ENCODE measurements around the gene CNTN4. TPM values are rescaled to one million over a fixed set of nuclear protein-coding genes. Genes with fewer than 3 reads are reported as not detected.

The CNTN4 gene
- total RNA-seq, 1 donor from 2014 or later: 1.6 TPM

- TF ChIP-seq CTCF (conservative IDR thresholded peaks at IDR 0.05; ENCODE audit: low read depth, low read length): no peak
- no peak for DNase-seq (ENCODE audit: low read depth)
Measured at GRCh38 chr3:2967871-2968270, 869.2 kb downstream of the CNTN4 start.

DNA sequence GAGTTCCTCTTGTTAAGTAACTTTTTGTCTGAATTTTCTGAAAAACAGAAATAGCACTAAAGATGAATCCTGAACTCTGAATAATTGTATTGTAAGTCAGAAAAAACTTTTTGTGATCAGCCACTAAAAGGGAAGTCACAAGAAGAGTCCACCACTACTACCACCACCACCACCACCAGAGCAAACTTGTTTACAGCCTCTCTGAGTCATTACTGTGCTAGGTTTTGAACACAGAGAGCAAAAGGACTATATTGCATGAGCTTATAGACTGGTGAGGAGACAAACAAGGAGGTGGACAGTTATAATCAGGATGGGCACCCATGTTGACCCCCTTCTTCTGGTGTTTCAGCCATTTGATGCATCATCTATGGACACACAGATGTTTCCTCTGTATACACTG lies 869.8 kb downstream of the CNTN4 start:
- DNase-seq (ENCODE audit: low read depth): no peak
- no peak for TF ChIP-seq CTCF (conservative IDR thresholded peaks at IDR 0.05; ENCODE audit: low read depth, low read length)
- no peak overlapping the region for H3K4me3 ChIP-seq (ENCODE audit: low read depth, low read length)

More at GRCh38 chr3:2967871-2968270, 869.2 kb downstream of the CNTN4 start:
- H3K4me3 ChIP-seq (ENCODE audit: low read depth, low read length): no peak overlapping the region

- H3K4me3 ChIP-seq (ENCODE audit: low read depth, low read length): no peak overlapping the region
- TF ChIP-seq CTCF (conservative IDR thresholded peaks at IDR 0.05; ENCODE audit: low read depth, low read length): no peak
- DNase-seq (ENCODE audit: low read depth): no peak
Measured at GRCh38 chr3:2976212-2976611, 877.5 kb downstream of the CNTN4 start.

DNA sequence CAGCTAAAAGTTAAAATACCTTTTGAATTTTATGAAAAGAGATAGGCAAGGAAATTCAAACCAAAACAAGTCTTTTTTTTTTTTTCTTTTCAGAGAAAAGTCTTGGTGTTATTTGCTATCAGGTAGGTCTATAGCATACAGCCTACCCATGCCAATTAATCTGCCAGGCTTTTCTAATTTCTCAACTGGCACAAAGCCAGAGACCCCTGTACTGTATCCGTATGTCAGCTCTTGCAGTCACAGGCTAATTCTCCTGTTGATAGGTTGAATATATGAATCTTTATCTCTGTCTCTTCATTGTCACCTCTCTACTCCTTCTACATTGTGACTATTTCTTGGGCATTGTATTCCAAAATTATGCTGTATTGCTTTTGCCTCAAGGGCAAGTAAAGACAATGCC lies 878.1 kb downstream of the CNTN4 start:
- H3K4me3 ChIP-seq (ENCODE audit: low read depth, low read length): no peak overlapping the region
- no peak for DNase-seq (ENCODE audit: low read depth)
- no peak for TF ChIP-seq CTCF (conservative IDR thresholded peaks at IDR 0.05; ENCODE audit: low read depth, low read length)

GRCh38 chr3:2978977-2979732 lies 880.5 kb downstream of the CNTN4 start:
- no peak for TF ChIP-seq CTCF (conservative IDR thresholded peaks at IDR 0.05; ENCODE audit: low read depth, low read length)
- no peak overlapping the region for H3K4me3 ChIP-seq (ENCODE audit: low read depth, low read length)
- DNase-seq (ENCODE audit: low read depth): no peak

DNA sequence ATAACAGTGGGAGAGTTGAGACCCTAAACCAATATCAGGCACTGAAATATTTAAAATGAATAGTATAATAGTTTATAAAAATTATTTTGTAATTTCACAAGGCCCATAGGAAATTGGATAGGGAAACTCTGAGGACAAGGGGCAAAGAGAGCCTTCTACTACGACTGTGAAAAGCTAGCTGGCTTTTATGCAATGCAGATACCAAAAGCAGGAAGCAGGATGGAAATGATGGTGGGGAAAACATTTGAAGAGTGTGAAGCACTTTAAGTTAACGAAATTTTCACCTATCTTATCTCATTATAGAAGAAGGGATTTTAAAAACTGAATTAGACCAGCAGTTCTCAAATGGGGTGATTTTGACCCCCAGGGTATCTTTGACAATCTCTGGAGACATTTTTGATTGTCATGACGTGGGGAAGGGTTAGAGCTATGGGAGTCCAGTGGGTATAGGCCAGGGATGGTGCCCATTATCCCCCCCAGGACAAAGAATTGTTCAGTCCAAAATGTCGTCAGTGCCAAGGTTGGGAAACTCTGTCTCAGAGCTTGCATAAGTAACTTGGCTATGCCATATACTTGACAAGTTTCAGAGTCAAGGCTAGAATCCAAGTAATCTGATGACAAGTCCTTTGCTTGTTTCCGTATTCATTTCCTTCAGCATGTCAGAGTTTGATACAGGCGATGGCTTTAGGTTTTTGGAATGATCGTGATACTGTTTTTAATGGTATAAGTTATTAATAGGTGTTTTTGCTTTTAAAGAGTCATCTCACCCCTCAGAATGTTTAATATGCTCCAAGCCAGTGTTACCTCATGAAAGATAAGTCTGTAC lies 885.6 kb downstream of the CNTN4 start:
- TF ChIP-seq CTCF (conservative IDR thresholded peaks at IDR 0.05; ENCODE audit: low read depth, low read length): no peak
- no peak for DNase-seq (ENCODE audit: low read depth)
- H3K4me3 ChIP-seq (ENCODE audit: low read depth, low read length): no peak overlapping the region

Data from epithelial cell of proximal tubule (primary cell).